HG03575 (cell line): ENCODE data around the gene MOB2.

ENCODE experiments used
- ATAC-seq: cut with Tn5 transposase; IDR thresholded peaks from one replicate; pipeline ENCODE4 v1.9.1; 2021; ENCODE audit not compliant: unreplicated experiment, insufficient number of reproducible peaks, low FRiP score; ENCODE audit errors: extremely low read depth

The MOB2 gene

DNA sequence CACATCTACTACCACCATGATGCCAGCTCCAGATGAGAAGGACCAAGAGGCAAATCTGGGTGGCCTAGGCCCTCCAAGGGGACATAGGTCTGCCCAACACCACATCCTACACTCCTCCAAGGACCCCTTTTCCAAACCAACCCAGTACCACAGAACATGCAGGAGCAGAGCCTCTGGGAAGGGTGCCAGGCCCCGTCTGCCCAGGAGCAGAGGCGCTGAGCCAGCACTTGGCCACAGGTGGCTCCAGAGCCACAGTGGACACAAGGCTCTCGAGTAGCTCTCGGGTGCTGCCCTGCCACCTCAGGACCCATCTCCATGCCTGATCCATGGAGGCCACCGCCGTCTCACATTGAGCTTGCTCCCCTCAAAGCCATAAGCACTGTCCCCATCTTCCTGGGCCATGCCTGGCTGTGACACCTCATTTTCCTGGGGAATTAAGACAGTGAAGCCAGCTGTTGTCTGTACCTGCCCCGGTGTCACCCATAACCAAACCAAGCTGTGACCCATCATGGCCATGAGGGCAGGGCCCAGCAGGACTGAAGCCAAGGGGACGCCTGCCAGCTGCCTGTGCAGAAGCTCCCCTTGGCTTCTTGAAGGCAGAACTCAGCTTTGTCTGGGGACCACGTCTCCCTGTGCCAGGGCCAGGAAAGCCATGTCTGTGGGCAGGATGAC lies 7.4 kb downstream of the MOB2 start:
- ATAC-seq = no peak

DNA sequence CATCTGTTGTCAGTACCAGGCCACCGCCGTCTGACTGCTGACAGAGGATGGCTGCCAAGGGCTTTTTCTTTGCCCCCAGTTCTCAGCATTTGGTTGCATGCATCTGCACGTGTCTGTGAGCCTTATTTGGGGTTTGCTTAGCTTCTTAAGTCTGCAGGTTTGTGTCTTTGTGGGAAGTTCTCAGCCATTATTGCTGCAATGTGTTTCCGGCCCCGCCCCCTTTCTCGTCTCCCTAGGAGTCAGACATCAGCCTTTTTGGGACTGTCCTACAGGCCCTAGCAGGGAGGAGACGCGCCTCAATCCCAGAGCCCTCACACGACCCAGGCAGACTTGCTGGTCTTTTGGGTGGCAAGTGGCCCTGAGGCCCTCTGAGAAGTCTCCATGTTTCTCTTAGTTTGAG lies 8.0 kb downstream of the MOB2 start:
- no peak for ATAC-seq

DNA sequence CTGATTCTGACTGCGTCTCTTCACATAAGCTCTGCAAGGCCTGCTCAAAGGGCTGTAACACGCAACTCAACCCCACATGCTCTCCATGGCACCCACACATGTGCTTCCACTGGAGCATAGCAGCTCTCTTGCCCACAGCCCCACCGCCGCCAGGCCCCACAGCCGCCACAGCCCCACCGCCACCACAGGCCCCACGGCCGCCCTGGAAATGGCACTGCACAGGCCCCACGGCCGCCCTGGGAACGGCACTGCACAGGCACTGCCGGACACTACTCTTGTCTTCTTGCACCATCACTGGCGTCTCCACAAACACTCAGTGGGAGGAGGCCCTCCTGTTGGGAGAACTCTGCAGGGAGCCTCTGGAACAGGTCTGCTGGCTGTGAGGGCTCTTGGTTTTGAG lies 8.6 kb downstream of the MOB2 start:
- no peak for ATAC-seq

DNA sequence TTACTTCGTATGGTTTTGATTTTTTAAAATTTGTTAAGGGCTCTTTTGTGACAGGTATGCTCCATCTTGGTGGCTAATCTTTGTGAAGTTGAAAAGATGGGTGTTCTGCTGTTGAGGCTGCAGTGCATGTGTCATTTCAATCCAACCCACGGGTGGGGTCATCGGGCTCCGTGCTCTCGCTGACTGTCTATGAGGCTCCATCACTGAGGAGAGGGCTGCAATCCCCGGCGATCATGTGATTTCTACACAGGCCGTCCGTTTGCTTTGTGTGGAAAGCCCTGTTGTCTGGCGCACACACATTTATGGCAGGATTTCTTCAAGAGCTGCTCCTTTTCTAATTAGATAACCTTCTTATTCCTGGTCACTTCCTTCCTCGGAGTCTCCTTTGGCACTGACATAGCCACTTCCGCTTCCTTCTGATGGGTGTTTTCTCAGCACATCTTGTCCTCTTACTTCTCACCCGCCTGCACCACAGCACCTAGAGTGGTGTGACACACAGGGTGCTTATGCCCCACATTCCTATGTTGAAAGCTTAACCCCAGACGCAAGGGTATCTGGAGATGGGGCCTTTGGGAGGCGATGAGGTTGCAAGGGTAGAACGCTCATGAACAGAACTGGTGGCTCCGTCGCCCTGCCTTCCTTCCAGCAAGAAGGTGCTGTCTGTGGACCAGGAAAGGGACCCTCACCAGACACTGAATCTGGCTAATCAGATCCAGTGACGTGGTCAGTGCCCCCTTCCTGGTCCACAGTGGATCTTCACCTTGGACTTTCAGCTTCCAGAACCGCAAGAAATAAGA lies 9.4 kb downstream of the MOB2 start:
- ATAC-seq = no peak

DNA sequence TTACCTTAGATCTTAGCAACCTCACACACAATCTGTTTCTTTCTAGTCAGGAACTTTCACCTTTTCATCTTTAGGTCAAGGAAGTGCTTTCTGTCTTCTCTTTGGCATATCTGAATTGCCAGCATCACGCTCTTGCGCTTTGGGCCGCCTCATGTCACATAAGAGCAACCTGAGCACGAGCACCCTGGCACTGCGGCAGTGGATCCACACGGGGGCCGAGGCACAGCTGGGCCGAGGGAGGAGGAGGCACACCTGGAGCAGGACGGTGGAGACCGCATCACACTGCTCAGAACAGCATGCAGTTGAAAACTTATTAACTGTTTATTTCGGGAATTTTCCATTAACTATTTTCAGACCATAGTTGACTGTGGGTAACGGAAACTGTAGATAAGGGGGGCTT lies 10.7 kb downstream of the MOB2 start:
- ATAC-seq = no peak

DNA sequence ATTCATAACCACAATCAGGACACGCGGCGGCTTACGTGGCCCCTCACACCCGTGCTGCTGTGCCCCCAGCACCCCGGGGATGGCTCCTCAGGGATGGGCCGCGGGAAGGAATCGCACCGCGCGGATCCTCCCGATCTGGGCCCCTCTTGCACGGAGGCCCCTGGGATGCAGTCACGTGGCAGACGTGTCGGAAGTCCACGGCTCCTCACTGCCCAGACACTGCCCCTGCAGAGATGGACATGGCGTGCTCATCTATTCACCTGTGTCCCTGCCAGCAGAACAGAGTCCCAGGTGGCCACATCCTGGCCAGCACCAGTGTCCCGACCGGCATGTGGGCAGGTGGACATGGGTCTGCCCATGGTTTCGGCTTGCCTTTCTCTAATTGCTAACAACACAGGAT lies 12.8 kb downstream of the MOB2 start:
- ATAC-seq = no peak

DNA sequence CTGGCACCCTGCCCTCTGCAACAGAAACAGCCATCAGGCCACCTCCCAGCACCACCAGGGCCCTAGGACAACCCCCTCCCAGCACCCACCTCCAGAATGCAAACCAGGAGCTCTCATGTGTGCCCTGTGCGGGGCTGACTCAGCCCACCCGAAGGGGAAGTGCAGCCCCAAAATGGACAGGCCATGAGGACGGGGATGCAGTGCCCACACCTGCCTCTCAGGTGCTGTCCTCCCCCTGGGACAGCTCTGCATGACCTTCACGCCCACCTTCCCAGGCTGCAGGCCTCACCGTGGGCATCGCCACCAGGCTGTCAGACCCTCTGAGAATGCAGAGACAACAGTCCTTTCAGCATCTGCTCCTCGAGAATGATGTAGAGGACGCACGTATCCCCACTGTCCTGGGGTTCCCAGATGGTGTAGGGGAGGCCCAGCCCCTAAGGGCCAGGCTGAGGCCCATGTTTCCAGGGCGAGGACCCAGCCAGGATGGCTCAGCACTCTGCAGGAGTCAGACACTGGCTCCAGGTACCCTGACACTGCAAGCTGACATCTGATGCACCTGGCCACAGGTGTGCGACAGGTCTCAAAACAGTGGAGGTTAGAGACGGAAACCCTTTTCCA lies 13.5 kb downstream of the MOB2 start:
- no peak for ATAC-seq

DNA sequence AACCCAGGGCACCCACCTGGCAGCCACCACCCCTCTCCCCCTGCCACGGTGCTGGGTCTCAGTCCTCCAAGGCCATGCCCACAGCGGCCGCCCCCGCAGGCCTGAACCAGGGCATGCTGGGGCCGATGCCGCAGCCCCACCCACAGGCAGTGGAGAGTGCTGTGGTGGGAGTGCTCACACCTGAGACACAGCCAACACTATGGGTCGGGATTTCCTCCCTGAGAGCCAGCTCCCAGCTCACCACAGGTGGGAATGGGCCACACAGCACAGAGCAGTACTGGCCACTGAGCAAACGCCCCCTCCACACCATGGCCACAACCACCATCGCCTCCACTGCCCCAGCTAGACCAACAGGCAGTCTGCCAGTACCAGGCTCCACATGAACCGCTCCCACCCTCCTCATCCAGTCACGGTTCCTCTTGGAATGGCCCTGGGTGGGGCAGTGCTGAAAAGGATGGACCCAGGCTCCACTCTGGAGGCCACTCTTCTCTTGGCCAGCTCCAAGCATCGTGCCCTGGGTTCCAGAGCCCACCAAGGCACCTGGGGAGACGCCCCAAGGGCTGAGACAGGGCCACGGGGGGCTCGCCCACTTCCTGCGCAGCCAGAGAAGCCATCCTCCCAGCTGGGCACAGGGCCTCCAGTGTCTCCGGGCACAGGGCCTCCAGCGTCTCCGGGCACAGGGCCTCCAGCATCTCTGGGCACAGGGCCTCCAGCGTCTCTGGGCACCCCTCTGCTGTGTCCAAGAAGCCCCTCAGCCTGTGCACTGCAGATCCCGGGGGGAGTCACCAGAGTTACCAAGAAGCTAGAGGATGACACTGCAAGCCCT lies 14.2 kb downstream of the MOB2 start:
- no peak for ATAC-seq

DNA sequence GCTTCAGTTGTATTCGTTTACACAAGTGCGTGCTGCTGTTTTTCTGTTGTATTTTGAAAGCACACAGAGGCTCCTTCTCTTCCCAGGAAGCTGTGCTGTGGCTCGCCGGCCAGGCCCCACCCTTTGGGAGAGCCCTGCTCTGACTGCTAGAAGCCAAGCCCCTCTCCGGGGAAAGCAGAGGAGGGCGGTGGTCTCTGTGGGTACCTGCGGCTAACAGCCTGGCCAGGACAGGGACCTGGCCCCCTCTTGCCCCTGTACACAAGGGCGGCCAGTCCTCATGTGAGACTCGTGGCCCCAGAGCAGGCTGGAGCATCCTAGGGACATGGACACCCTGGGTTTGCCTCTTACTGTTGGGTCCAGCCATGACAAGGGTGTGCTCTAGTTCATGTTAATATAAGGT lies 14.8 kb downstream of the MOB2 start:
- no peak for ATAC-seq

DNA sequence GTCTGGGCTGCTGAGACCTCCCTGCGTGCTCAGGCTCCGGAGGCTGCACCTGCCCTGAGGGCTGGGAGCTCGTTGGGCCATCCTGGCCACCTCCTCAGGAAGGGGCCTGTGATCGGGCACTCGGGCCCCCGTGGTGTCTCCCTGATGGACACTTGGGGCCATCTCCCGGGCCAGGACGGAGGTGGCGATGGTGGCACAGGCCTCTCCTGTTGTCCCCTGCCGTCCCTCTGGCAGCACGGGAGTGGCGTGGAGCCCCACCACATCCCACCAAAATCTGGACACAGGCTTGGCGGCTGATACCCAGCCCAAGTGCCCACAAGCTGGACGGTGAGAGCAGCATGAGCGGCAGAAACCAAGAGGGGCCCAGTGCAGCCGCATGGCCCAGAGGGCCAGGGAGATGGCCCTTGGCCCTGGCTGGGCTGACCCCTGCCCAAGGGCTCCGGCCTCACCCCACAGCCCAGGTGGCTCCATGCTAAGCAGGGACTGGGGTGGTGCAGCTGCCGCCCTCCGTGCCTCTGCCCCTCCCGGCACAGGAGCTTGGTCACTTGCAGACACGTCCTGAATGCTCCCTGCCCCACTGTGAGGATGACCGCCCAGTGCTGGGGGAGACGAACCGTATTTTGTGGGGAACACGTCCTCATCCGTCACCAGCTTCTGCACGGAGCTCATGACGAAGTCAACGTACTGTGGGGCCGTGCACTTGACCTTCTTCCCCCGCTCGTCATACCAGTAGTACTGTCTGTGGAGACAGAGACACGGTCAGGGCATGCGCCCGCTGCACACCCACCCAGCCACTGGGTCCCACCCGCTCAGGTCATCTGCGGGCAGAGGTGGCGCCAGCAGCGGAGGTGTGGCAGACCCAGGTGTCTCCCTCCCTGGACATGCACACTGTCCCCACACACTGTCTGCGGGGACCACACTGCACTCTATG lies 15.6 kb downstream of the MOB2 start:
- no peak for ATAC-seq

DNA sequence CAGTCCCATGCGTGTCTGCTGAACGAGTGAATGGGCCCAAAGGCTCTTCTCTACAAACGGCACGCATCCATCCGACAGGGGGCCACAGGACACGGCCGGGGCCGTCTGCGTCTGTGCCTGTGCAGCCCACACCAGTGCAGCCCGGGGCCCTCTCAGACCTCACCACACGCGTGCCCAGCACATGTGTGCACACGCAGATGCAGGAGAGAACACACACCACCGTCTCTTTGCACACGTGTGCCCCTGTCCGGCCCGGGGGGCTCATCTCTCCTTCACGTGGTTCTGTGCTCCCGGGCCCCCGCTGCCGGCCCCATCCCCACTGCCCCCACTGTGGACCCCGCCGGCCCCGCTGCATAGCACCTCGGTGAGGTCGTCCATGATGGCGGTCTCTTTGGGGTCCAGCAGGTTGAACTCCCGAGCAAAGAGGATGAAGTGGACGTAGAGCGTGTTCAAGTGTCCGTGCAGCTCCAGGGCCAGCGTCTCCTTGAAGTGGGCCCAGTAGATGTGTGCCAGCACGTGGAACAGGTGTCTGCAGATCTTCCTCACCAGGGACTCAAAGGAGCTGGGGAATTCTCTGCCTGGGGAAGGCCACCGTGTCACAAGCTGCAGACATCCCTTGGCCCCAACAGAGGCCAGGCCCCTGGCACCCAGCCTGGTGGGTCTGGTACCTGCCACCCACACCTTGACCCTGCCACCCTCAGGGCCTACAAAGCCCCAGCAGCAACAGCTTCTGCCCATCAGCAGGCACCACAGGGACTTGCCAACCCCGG lies 16.5 kb downstream of the MOB2 start:
- no peak for ATAC-seq

DNA sequence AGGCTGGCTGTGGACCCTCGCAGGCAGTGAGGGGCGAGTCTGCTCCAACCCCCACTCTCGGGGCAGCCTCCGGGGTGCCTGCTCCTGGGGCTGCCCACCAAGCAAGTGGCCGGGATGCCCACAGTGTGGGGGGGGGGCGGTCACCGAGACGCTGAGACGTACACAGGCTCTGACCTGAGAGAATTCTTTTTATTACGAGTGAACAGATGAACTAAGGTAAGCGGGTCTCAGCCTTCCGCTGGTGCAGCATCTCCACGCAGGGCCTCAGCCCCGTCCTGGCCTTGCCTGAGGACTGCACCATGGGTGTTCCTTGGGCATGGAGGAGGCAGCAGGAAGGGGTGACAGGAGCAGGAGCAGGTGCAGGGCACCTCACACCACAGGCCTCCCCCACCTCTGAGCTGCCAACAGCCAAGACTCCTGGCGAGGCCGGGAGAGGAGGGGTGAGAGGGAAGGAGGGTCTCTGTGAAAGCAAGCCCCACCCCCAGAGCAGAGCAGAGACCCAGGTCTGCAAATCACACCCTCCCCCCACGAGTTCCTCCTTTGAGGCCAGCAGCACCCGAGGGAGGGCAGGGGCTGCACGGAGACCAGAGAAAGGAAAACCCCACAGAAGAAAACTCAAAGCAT lies 17.2 kb downstream of the MOB2 start:
- no peak for ATAC-seq

DNA sequence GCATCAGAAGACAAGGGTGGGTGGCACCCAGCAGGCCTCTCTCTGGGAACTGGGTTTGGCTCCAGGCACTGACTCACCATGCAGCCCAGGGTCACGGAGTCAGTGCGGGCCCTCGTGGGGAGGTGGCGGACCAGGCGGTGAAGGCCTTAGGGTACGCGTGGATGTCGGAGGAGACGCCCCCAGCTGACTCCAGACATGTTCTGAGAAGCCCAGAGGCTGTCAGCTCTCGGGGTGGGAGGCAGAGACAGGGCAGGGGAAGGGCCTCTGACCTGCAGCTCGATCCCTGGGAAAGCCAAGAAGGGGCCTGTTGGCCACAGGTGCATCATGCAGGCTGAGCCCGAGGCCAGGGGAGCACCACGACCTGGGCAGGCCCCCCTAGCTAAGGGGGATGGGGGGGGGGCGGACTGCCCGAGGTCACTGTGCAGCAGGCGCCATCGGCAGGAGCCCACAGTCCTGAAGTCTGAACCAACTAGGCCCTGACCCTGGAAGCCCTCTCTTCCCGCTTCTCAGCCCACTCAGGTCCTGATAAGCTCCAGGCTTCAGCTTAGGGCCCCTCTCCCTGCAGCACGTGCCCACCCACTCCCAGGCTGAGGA lies 18.0 kb downstream of the MOB2 start:
- no peak for ATAC-seq

DNA sequence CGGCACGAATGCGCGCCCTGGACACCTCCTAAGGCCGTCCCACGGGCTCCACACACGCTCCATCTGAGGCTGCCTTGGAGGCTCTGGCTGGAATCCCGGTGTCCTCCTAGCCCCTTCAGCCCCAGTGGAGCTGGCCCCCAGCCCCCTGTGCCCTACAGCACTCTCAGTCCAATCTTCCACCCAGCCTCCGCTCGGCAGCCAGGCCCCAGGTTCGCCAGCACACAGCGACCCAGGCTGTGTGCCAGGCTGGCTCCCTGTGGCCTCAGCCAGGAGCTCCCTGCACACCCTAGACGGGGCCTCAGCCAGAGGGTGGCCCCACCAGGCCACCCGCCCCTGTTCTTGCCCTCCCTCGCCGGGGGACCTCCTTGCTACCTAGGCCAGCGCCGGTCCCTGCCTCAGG lies 18.6 kb downstream of the MOB2 start:
- no peak for ATAC-seq

DNA sequence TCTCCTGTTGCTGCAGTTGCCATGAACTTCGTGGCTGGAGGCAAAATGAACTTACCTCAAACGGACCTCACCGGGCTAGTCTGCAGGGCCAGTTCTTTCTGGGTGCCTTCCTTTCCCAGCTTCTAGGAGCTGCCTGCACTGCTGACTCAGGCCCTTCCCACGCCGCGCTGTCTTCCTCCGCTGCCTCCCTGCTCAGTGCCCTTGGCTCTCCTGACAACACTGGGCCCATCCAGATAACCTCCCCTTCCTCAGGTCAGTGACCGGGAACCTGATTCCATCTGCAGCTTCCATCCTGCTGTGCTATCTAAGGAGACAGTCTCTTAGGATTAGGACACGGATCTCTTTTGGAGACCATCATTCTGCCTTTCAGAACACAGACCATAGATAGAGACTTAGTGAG lies 19.3 kb downstream of the MOB2 start:
- ATAC-seq = no peak

DNA sequence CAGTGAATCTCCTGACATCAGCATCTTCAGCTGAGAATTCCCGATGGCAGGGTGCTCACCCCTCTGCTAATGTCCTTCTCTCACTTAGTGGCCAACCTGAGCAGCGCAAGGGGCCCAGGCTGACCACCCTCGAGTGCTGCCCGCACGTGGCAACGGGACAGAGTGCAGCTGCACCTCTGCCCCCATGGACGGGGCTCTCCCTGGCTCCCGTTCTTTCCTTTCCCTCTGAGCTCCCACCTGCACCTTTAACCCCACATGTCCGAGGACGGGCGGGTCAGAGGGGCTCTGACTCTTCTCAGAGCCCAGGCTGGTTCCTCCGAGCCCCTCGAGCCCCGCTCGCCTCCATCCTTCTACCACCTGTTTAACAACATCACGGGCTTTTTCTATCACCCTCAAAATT lies 19.8 kb downstream of the MOB2 start:
- ATAC-seq = no peak

DNA sequence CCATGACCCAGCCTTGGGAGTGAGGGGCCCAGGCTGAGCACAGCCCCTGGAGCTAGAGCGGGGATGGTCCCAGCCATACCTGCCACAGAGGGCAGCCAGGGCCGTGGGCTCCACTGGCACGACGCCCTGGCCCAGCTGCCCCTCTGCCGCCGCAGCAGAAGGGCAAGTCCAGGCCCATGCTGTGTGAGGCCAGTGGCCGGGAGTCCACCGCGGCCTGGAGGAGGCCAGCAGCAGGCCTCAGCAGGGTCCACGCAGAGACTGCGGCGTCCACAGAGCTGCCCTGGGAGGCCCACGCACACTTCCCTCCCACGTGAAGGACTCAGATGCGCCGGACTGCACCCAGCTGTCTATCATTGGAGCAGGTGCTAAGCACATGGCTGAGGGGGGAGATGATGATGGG lies 23.5 kb downstream of the MOB2 start:
- ATAC-seq = no peak
